Neural cell (in vitro differentiated cells): ENCODE measurements around the gene SCAP. TPM values are rescaled to one million over a fixed set of nuclear protein-coding genes. Genes with fewer than 3 reads are reported as not detected.

ENCODE experiments used
- H2AFZ ChIP-seq: fragments of 200-600, 300-800 bp; sonication (generic), shearing (Covaris generic); 2 replicates; pipeline ENCODE4 v1.6.0; 2014; ENCODE audit warnings: low read depth, mild to moderate bottlenecking, antibody characterized with exemption, low read length, moderate library complexity
- H3F3A ChIP-seq: fragments of 200-600 bp; shearing (Covaris generic); 2 replicates; pipeline ENCODE4 v1.6.1; 2016; ENCODE audit warnings: mild to moderate bottlenecking, moderate library complexity, mixed read lengths, antibody characterized with exemption, low read length; ENCODE audit not compliant: insufficient read depth, poor library complexity, severe bottlenecking
- H3K27ac ChIP-seq: fragments of 200-600, 300-800 bp; sonication (generic), shearing (Covaris generic); 2 replicates; pipeline ENCODE4 v1.5.1; 2014; ENCODE audit warnings: mild to moderate bottlenecking, low read length, moderate library complexity
- H3K27me3 ChIP-seq: fragments of 300-800, 200-600 bp; sonication (generic), shearing (Covaris generic); 2 replicates; pipeline ENCODE4 v1.6.0; 2014; ENCODE audit warnings: mild to moderate bottlenecking, low read depth, low read length, moderate library complexity; ENCODE audit not compliant: insufficient read depth
- H3K36me3 ChIP-seq: fragments of 300-800, 200-600 bp; sonication (generic), shearing (Covaris generic); 2 replicates; pipeline ENCODE4 v1.5.1; 2014; ENCODE audit warnings: mild to moderate bottlenecking, antibody characterized with exemption, low read length, moderate library complexity; ENCODE audit not compliant: insufficient read depth
- H3K4me2 ChIP-seq: fragments of 300-800, 200-600 bp; sonication (generic), shearing (Covaris generic); 2 replicates; pipeline ENCODE4 v1.6.0; 2014; ENCODE audit warnings: mild to moderate bottlenecking, low read length
- H3K4me3 ChIP-seq: fragments of 300-800, 200-600 bp; sonication (generic), shearing (Covaris generic); 2 replicates; pipeline ENCODE4 v1.5.1; 2014; ENCODE audit warnings: mild to moderate bottlenecking, low read length, moderate library complexity
- H3K79me2 ChIP-seq: fragments of 200-600 bp; shearing (Covaris generic); replicated peaks from 2 replicates; pipeline ENCODE4 v1.6.0; 2014; ENCODE audit warnings: mild to moderate bottlenecking, low read length, moderate library complexity; ENCODE audit not compliant: insufficient read depth
- H3K9ac ChIP-seq: fragments of 300-800, 200-600 bp; sonication (generic), shearing (Covaris generic); 2 replicates; pipeline ENCODE4 v1.6.1; 2016; ENCODE audit warnings: mild to moderate bottlenecking, low read length, mixed read lengths
- H3K9me2 ChIP-seq: fragments of 200-600 bp; shearing (Covaris generic); 2 replicates; pipeline ENCODE4 v1.6.1; 2016; ENCODE audit warnings: mild to moderate bottlenecking, low read length, mixed read lengths; ENCODE audit not compliant: insufficient read depth
- H3K9me3 ChIP-seq: fragments of 200-600, 300-800 bp; sonication (generic), shearing (Covaris generic); 2 replicates; pipeline ENCODE4 v1.6.1; 2016; ENCODE audit warnings: mild to moderate bottlenecking, mixed run types, low read length, moderate library complexity, mixed read lengths
- H4K20me1 ChIP-seq: fragments of 200-600 bp; shearing (Covaris generic); 2 replicates; pipeline ENCODE4 v1.6.1; 2016; ENCODE audit warnings: mild to moderate bottlenecking, mixed run types; ENCODE audit not compliant: insufficient read depth
- EP300 ChIP-seq: fragments of 450-650 bp; conservative IDR thresholded peaks from 2 replicates; pipeline ENCODE4 v1.6.1; 2014; ENCODE audit warnings: antibody characterized with exemption, mild to moderate bottlenecking, moderate library complexity; ENCODE audit not compliant: poor library complexity, severe bottlenecking
- EZH2 ChIP-seq: fragments of 200-600, 300-800 bp; shearing (Covaris generic), sonication (generic); IDR thresholded peaks from 2 replicates; pipeline ENCODE4 v1.6.1; 2014; ENCODE audit warnings: antibody characterized with exemption, low read length, borderline replicate concordance, mild to moderate bottlenecking; ENCODE audit not compliant: insufficient read depth, poor library complexity, severe bottlenecking
- MXI1 ChIP-seq: fragments of 450-650 bp; conservative IDR thresholded peaks from 2 replicates; pipeline ENCODE4 v1.6.1; 2014; ENCODE audit warnings: antibody characterized with exemption, mild to moderate bottlenecking; ENCODE audit not compliant: poor library complexity, severe bottlenecking
- POLR2AphosphoS5 ChIP-seq: IDR thresholded peaks from 2 replicates; pipeline ENCODE4 v1.6.1; 2012
- RAD21 ChIP-seq: fragments of 450-650 bp; conservative IDR thresholded peaks from 2 replicates; pipeline ENCODE4 v1.6.1; 2014; ENCODE audit warnings: antibody characterized with exemption, mild to moderate bottlenecking, moderate library complexity
- SMC3 ChIP-seq: fragments of 450-650 bp; conservative IDR thresholded peaks from 2 replicates; pipeline ENCODE4 v1.6.1; 2014; ENCODE audit warnings: antibody characterized with exemption, mild to moderate bottlenecking, moderate library complexity; ENCODE audit not compliant: poor library complexity
- TAF1 ChIP-seq: IDR thresholded peaks from 2 replicates; pipeline ENCODE4 v1.6.1; 2012; ENCODE audit warnings: low read depth
- polyA plus RNA-seq: library from polyadenylated mRNA; depleted of rRNA; stranded (reverse); fragments of >200 nt; gene quantifications from 2 replicates; pipeline ENCODE4 v1.2.3, GENCODE V29; 2014
- TF ChIP-seq, protein P1 (sequence below): fragments of 450-650 bp; IDR thresholded peaks from 2 replicates; pipeline ENCODE4 v1.5.1; 2014; ENCODE audit warnings: antibody characterized with exemption, mild to moderate bottlenecking, moderate library complexity; ENCODE audit not compliant: poor library complexity, severe bottlenecking
- TF ChIP-seq, protein P2 (sequence below): IDR thresholded peaks from 2 replicates; pipeline ENCODE4 v1.6.1; 2012; ENCODE audit warnings: borderline replicate concordance

The SCAP gene
- polyA plus RNA-seq, 1 donor from 2014 or later = 58.0 TPM

DNA sequence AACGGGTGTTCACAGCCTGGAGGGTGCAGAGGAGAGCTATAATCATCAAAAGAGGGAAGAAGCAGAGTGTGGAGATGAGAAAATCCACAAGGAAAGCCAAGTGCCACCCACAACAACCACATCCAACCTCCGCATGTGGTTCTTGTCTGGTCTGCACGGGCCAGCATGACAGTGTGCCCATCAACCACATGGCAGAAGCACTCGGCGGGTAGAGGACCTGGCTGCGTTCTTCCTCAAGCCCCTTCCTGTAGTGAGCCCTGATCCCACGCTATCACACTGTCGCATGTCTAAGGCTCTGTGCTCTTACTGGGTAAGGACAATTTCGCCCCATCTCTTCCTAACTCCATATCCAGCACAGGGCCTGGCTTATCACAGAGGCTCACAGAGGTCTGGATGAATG, 53.0 kb downstream of the SCAP start:
- TF ChIP-seq POLR2AphosphoS5 (no peak), TAF1 (no peak), MXI1 (no peak)
- Histone ChIP-seq H4K20me1 (no peaks in the 10 kb centered on the region), H3K36me3 (no peaks in the 10 kb centered on the region), H3K9me3 (no peaks in the 10 kb centered on the region), H3K27ac (no peak overlapping the region), H3K9me2 (no peaks in the 10 kb centered on the region), H3K27me3 (no peaks in the 10 kb centered on the region), H3K4me3 (no peak overlapping the region), H3K79me2 (no peaks in the 10 kb centered on the region), H3K9ac (no peak overlapping the region), H2AFZ (no peak overlapping the region), H3F3A (no peaks in the 10 kb centered on the region), H3K4me2 (no peak overlapping the region)

DNA sequence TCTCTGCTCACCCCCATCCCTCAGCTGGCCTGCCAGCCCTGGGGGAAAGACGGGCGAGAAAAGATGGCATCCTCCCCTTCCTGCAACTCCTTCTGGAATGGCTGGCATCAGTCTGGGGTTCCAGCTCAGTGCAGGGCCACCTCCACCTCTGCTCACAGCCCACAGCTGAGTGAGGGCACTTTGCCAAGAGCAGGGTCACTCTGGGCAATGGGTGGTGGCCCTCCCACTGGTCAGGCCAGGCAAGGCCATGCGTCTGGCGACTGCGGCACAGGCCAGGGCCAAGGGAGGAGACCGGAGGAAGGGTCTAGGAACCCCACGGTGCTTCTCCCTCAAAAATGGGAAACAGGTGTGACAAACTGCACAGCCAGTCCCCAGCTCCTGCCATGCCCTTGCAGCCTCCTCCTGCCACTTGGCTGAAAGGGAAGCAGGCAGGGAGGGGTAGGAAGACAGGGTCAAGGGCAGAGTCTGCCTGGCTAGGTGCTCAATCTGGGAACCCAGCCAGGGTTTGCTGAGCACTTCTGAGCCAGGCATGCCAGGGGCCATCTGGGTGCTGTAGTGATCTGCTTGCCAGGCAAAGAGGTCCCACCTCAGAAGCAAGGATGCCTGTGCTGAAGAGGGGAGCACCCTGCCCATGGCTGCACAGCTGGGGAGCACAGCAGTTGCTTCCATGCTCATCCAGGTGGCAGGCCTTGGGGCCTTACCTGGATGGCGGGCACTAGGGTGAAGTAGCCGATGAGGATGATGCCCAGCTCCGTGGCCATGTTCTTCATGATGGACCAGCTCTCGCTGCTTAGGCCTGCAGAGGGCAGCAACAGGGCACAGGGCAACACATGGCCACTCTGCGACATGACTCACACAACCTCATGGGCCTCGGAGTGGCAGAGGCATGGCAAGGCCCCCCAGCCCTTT, 53.7 kb downstream of the SCAP start:
- Histone ChIP-seq H3K27me3 (no peaks in the 10 kb centered on the region), H3K9me3 (no peaks in the 10 kb centered on the region), H4K20me1 (no peaks in the 10 kb centered on the region), H3K36me3 (no peaks in the 10 kb centered on the region), H3K4me3 (no peak overlapping the region), H3K9ac (no peak overlapping the region), H3K79me2 (no peaks in the 10 kb centered on the region), H2AFZ (no peak overlapping the region), H3K9me2 (no peaks in the 10 kb centered on the region), H3F3A (no peaks in the 10 kb centered on the region), H3K27ac (no peak overlapping the region), H3K4me2 (no peak overlapping the region)
- TF ChIP-seq POLR2AphosphoS5 (no peak), EZH2 (no peak), EP300 (no peak), TAF1 (no peak), RAD21 (no peak), SMC3 (no peak), MXI1 (no peak)
- TF ChIP-seq, protein P1, sequence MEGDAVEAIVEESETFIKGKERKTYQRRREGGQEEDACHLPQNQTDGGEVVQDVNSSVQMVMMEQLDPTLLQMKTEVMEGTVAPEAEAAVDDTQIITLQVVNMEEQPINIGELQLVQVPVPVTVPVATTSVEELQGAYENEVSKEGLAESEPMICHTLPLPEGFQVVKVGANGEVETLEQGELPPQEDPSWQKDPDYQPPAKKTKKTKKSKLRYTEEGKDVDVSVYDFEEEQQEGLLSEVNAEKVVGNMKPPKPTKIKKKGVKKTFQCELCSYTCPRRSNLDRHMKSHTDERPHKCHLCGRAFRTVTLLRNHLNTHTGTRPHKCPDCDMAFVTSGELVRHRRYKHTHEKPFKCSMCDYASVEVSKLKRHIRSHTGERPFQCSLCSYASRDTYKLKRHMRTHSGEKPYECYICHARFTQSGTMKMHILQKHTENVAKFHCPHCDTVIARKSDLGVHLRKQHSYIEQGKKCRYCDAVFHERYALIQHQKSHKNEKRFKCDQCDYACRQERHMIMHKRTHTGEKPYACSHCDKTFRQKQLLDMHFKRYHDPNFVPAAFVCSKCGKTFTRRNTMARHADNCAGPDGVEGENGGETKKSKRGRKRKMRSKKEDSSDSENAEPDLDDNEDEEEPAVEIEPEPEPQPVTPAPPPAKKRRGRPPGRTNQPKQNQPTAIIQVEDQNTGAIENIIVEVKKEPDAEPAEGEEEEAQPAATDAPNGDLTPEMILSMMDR = no peak
- TF ChIP-seq, protein P2, sequence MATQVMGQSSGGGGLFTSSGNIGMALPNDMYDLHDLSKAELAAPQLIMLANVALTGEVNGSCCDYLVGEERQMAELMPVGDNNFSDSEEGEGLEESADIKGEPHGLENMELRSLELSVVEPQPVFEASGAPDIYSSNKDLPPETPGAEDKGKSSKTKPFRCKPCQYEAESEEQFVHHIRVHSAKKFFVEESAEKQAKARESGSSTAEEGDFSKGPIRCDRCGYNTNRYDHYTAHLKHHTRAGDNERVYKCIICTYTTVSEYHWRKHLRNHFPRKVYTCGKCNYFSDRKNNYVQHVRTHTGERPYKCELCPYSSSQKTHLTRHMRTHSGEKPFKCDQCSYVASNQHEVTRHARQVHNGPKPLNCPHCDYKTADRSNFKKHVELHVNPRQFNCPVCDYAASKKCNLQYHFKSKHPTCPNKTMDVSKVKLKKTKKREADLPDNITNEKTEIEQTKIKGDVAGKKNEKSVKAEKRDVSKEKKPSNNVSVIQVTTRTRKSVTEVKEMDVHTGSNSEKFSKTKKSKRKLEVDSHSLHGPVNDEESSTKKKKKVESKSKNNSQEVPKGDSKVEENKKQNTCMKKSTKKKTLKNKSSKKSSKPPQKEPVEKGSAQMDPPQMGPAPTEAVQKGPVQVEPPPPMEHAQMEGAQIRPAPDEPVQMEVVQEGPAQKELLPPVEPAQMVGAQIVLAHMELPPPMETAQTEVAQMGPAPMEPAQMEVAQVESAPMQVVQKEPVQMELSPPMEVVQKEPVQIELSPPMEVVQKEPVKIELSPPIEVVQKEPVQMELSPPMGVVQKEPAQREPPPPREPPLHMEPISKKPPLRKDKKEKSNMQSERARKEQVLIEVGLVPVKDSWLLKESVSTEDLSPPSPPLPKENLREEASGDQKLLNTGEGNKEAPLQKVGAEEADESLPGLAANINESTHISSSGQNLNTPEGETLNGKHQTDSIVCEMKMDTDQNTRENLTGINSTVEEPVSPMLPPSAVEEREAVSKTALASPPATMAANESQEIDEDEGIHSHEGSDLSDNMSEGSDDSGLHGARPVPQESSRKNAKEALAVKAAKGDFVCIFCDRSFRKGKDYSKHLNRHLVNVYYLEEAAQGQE = no peak
